Testis (tissue), 2 donors: ENCODE results near the gene NBEA.

Experiments used
- POLR2A ChIP-seq: fragments of 450-650 bp; IDR thresholded peaks from one replicate; pipeline ENCODE4 v1.6.1; 2017; ENCODE audit warnings: antibody characterized with exemption, mild to moderate bottlenecking, moderate library complexity
- TF ChIP-seq, protein P1 (sequence below), 3 experiments: fragments of 450-650 bp in 2 of 3; fragments of 200-600 bp in 1 of 3; sonication (generic) in 1 of 3; IDR thresholded peaks; one replicate each; pipeline ENCODE4 v1.5.1; 2016 to 2019; ENCODE audit warnings: antibody characterized with exemption in 3 of 3, mild to moderate bottlenecking in 2 of 3, moderate library complexity in 1 of 3

DNA sequence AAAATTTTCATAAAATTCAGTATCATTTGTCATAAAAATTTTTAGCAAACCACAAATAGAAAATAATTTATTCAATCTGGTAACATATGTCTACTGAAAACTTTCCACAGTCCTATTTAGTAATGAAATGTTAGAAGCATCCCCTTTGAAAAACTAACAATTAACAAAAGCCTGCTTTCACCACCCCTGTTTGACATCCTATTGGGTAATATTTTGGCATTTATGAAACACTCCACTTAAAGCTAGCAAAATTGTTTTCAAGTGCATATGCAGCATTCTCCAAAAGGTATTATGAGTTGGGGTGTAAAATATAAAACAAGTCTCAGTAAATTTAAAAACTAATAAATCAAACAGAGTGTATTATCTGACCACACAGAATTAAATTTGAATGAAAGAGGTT, 189.4 kb downstream of the NBEA start:
- TF ChIP-seq, protein P1, sequence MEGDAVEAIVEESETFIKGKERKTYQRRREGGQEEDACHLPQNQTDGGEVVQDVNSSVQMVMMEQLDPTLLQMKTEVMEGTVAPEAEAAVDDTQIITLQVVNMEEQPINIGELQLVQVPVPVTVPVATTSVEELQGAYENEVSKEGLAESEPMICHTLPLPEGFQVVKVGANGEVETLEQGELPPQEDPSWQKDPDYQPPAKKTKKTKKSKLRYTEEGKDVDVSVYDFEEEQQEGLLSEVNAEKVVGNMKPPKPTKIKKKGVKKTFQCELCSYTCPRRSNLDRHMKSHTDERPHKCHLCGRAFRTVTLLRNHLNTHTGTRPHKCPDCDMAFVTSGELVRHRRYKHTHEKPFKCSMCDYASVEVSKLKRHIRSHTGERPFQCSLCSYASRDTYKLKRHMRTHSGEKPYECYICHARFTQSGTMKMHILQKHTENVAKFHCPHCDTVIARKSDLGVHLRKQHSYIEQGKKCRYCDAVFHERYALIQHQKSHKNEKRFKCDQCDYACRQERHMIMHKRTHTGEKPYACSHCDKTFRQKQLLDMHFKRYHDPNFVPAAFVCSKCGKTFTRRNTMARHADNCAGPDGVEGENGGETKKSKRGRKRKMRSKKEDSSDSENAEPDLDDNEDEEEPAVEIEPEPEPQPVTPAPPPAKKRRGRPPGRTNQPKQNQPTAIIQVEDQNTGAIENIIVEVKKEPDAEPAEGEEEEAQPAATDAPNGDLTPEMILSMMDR (IDR thresholded peaks at IDR 0.05) = no peak
- no peak for TF ChIP-seq POLR2A
